ENCODE results near the gene COMMD7. TPM values are rescaled to one million over a fixed set of nuclear protein-coding genes. Genes with fewer than 3 reads are reported as not detected.
A peak's percentile ranks its signal among the peaks of the same experiment; 100 is the strongest.
"Not testable (repeated sequence)": the region's sequence is repeated elsewhere in the genome, so short reads cannot be mapped to it uniquely, and the experiment has no call there.

COMMD7 gene
- total RNA-seq, 2 experiments from 2014 or later, result 33.8 to 36.6 TPM

DNA sequence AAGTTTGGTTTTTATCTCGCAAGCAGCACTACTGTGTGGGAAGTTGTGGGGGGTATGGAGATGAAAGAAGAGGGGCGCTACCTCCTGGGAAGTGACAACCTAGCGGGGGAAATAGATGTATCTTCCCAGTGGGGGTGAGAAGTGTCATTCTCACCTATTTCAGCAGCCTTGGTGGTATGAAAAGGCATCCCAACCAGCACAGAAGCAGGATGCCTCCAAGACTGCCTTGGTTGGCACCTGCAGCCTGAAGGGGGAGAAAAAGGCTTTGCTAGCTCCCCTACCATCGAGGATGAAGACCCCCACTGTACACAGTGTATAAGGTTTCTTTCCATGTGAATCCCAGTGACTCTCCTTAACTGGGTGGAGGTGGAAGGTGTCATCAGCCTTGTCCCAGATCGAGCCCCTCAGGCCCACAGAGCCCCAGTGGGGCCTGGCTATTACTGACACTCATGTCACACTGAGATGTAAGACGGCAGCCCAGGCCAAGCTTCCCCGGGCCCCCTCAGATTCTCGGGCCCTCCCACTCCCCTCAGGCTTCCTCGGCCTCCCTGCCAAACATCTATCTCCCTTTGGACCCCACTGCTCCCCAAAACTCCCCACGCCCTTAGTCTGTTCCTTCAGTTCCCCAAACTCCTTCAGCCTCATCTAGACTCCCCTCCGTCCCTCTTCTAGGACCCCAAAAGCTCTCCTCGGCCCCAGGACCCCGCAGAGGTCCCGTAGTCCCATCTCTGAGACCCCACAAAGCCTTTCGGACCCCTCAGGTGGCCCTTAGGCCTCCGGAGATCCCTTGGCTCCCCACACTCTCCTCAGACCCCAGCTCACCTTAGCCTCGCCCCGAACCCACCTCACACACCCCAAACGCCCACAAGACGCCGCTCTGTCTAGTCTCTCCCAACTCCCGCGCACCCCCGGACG, 688 bp downstream of the COMMD7 start:
- intact Hi-C loops (cut with micrococcal nuclease), result loop anchor here (2.0 to 5.0 kb wide), 6 partner anchors 36 to 1560 kb away; partner anchors contain the start of gene AHCY
- Mint-ChIP-seq H3K4me1 (ENCODE audit: low read depth) (peaks cover 40% of the 10 kb centered on the region), H3K36me3 (ENCODE audit: low read depth) (peaks cover 4% of the 10 kb centered on the region), H3K4me3 (peak overlapping the region; percentile 94), H3K27ac (peak overlapping the region; percentile 92), H3K9me3 (no peaks in the 10 kb centered on the region), H3K27me3 (ENCODE audit: low read depth) (no peaks in the 10 kb centered on the region)
- CTCF ChIA-PET, result interaction anchor here (0.6 to 3.2 kb wide), 12 partner anchors 12 to 444 kb away, joined by 3 to 20 read pairs (median 4); partner anchors contain the start of gene C20orf203
- DNase-seq, result peak; percentile 42

GRCh38 chr20:32741151-32741550, 2.1 kb downstream of the COMMD7 start:
- Mint-ChIP-seq H3K9me3 (no peaks in the 10 kb centered on the region), H3K27ac (no peak overlapping the region), H3K4me1 (ENCODE audit: low read depth) (peaks cover 52% of the 10 kb centered on the region), H3K27me3 (ENCODE audit: low read depth) (no peaks in the 10 kb centered on the region), H3K36me3 (ENCODE audit: low read depth) (peaks cover 4% of the 10 kb centered on the region), H3K4me3 (no peak overlapping the region)
- DNase-seq, result no peak
- CTCF ChIA-PET, result interaction anchor here (1.2 to 1.7 kb wide), 2 partner anchors 37 to 68 kb away, joined by 7 read pairs; partner anchors contain the start of gene C20orf203
- intact Hi-C loops (cut with micrococcal nuclease), result loop anchor here (5.0 kb wide), 4 partner anchors 81 to 1561 kb away; partner anchors contain the start of gene AHCY

GRCh38 chr20:32737371-32738223, 5.7 kb downstream of the COMMD7 start:
- CTCF ChIA-PET, result interaction anchor here (0.6 to 4.2 kb wide), 4 partner anchors 38 to 87 kb away, joined by 3 to 32 read pairs (median 14); partner anchors contain the start of gene C20orf203
- H3K9me3 Mint-ChIP-seq, result no peaks in the 10 kb centered on the region
- peak; percentile 62 for DNase-seq
- no peaks in the 10 kb centered on the region for H3K36me3 Mint-ChIP-seq (ENCODE audit: low read depth)
- H3K27ac Mint-ChIP-seq, result peak overlapping the region; percentile 79
- intact Hi-C loops (cut with micrococcal nuclease), result no loop called here
- peak overlapping the region; percentile 9 for H3K4me3 Mint-ChIP-seq
- H3K27me3 Mint-ChIP-seq (ENCODE audit: low read depth), result no peaks in the 10 kb centered on the region
- H3K4me1 Mint-ChIP-seq (ENCODE audit: low read depth), result peaks cover 44% of the 10 kb centered on the region

- H3K4me1 Mint-ChIP-seq (ENCODE audit: low read depth), result peaks cover 24% of the 10 kb centered on the region
- peaks cover 4% of the 10 kb centered on the region for H3K36me3 Mint-ChIP-seq (ENCODE audit: low read depth)
- intact Hi-C loops (cut with micrococcal nuclease), result no loop called here
- H3K27me3 Mint-ChIP-seq (ENCODE audit: low read depth), result no peaks in the 10 kb centered on the region
- peak; percentile 17 for DNase-seq
- CTCF ChIA-PET, result interaction anchor here (2.1 to 2.5 kb wide), 2 partner anchors 46 to 58 kb away, joined by 8 to 14 read pairs; partner anchors contain the start of gene C20orf203
- H3K9me3 Mint-ChIP-seq, result no peaks in the 10 kb centered on the region
- H3K4me3 Mint-ChIP-seq, result no peak overlapping the region
- no peak overlapping the region for H3K27ac Mint-ChIP-seq
Observed at GRCh38 chr20:32731882-32732266, 11.4 kb downstream of the COMMD7 start.

DNA sequence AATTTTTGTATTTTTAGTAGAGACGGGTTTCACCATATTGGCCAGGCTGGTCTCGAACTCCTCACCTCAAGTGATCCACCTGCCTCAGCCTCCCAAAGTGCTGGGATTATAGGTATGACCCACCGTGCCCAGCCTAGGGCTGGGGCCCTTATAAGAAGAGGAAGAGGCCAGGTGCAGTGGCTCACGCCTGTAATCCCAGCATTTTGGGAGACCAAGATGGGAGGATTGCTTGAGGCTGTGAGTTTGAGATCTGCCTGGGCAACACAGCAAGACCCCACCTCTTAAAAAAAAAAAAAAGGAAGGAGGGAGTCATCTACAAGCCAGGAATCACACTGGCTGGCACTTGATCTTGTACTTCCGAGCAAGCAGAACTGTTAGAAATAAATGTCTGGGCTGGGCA, 13.9 kb downstream of the COMMD7 start:
- H3K4me3 Mint-ChIP-seq; CTCF ChIA-PET; DNase-seq; H3K27ac Mint-ChIP-seq; H3K9me3 Mint-ChIP-seq; intact Hi-C loops (cut with micrococcal nuclease); H3K27me3 Mint-ChIP-seq (ENCODE audit: low read depth): not testable (repeated sequence)
- Mint-ChIP-seq H3K36me3 (ENCODE audit: low read depth) (peaks cover 12% of the 10 kb centered on the region), H3K4me1 (ENCODE audit: low read depth) (peaks cover 12% of the 10 kb centered on the region)

GRCh38 chr20:32728435-32728834, 14.8 kb downstream of the COMMD7 start:
- H3K9me3 Mint-ChIP-seq; DNase-seq; H3K27me3 Mint-ChIP-seq (ENCODE audit: low read depth); H3K4me3 Mint-ChIP-seq; intact Hi-C loops (cut with micrococcal nuclease); H3K27ac Mint-ChIP-seq: not testable (repeated sequence)
- Mint-ChIP-seq H3K4me1 (ENCODE audit: low read depth) (peaks cover 12% of the 10 kb centered on the region), H3K36me3 (ENCODE audit: low read depth) (peaks cover 12% of the 10 kb centered on the region)
- CTCF ChIA-PET, result interaction anchor here (0.7 kb wide), 1 partner anchor 206 kb away, joined by 4 read pairs; no protein-coding TSS in a partner anchor

- peaks cover 12% of the 10 kb centered on the region for H3K4me1 Mint-ChIP-seq (ENCODE audit: low read depth)
- intact Hi-C loops (cut with micrococcal nuclease), result no loop called here
- no peak overlapping the region for H3K4me3 Mint-ChIP-seq
- H3K27ac Mint-ChIP-seq, result no peak overlapping the region
- no peaks in the 10 kb centered on the region for H3K9me3 Mint-ChIP-seq
- no peak for DNase-seq
- H3K36me3 Mint-ChIP-seq (ENCODE audit: low read depth), result peaks cover 12% of the 10 kb centered on the region
- CTCF ChIA-PET, result no interaction called here
- H3K27me3 Mint-ChIP-seq (ENCODE audit: low read depth), result no peaks in the 10 kb centered on the region
Observed at GRCh38 chr20:32727683-32728082, 15.6 kb downstream of the COMMD7 start.

GRCh38 chr20:32718749-32719348, 24.4 kb downstream of the COMMD7 start:
- Mint-ChIP-seq H3K27ac (no peak overlapping the region), H3K4me1 (ENCODE audit: low read depth) (no peaks in the 10 kb centered on the region), H3K27me3 (ENCODE audit: low read depth) (no peaks in the 10 kb centered on the region), H3K36me3 (ENCODE audit: low read depth) (peaks cover 6% of the 10 kb centered on the region), H3K4me3 (no peak overlapping the region), H3K9me3 (no peaks in the 10 kb centered on the region)
- DNase-seq, result no peak
- intact Hi-C loops (cut with micrococcal nuclease), result no loop called here
- CTCF ChIA-PET, result interaction anchor here (0.7 kb wide), 1 partner anchor 85 kb away, joined by 4 read pairs; no protein-coding TSS in a partner anchor

DNA sequence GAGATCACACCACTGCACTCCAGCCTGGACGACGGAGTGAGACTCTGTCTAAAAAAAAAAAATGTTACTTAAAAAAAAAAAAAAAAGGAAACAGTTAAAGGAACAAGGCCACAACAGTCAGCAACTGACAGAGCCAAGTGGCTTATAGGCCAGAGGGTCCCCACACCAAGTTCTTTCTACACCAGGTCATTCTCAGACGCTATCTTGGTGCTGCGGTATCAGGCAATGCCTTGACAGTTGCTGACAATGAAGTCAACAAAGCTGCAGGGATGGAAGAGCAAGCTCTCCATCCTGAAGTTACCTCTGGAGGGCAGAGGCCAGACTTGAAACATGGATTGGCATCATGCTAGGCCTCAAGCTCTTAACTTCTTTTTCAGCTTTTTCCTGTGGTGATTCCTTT, 31.9 kb downstream of the COMMD7 start:
- no peak for DNase-seq
- Mint-ChIP-seq H3K36me3 (ENCODE audit: low read depth) (peaks cover 12% of the 10 kb centered on the region), H3K4me3 (no peak overlapping the region), H3K4me1 (ENCODE audit: low read depth) (peaks cover 7% of the 10 kb centered on the region), H3K27me3 (ENCODE audit: low read depth) (no peaks in the 10 kb centered on the region), H3K27ac (no peak overlapping the region), H3K9me3 (no peaks in the 10 kb centered on the region)
- intact Hi-C loops (cut with micrococcal nuclease), result no loop called here
- CTCF ChIA-PET, result interaction anchor here (0.6 to 0.7 kb wide), 2 partner anchors 272 to 679 kb away, joined by 3 to 4 read pairs; no protein-coding TSS in a partner anchor

- Mint-ChIP-seq H3K4me3 (no peak overlapping the region), H3K27me3 (ENCODE audit: low read depth) (no peaks in the 10 kb centered on the region), H3K36me3 (ENCODE audit: low read depth) (peaks cover 12% of the 10 kb centered on the region), H3K9me3 (no peaks in the 10 kb centered on the region), H3K27ac (no peak overlapping the region), H3K4me1 (ENCODE audit: low read depth) (peaks cover 7% of the 10 kb centered on the region)
- no peak for DNase-seq
- CTCF ChIA-PET, result interaction anchor here (0.6 to 1.5 kb wide), 2 partner anchors 37 to 68 kb away, joined by 3 to 6 read pairs; no protein-coding TSS in a partner anchor
- intact Hi-C loops (cut with micrococcal nuclease), result no loop called here
Observed at GRCh38 chr20:32709632-32710121, 33.6 kb downstream of the COMMD7 start.

DNA sequence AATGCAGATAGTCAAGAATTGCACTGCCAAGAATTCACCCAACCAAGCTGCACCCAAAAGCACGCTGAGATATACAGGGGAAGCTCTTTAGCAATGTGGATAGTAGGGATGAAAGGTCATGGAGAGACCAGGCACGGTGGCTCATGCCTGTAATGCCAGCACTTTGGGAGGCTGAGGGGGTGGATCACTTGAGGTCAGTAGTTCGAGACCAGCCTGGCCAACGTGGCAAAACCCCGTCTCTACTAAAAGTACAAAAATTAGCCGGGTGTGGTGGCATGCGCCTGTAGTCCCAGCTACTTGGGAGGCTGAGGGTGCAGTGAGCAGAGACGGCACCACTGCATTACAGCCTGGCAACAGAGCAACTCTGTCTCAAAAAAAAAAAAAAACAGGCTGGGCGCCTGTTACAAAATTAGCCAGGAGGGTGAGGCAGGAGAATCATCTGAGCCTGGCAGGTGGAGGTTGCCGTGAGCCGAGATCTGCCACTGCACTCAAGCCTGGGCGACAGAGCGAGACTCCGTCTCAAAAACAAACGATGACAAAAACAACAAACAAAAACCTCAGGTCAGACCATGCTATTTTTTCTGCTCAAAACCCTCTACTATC, 34.1 kb downstream of the COMMD7 start:
- H3K4me1 Mint-ChIP-seq (ENCODE audit: low read depth); DNase-seq; intact Hi-C loops (cut with micrococcal nuclease); H3K4me3 Mint-ChIP-seq; H3K9me3 Mint-ChIP-seq; H3K27me3 Mint-ChIP-seq (ENCODE audit: low read depth); H3K27ac Mint-ChIP-seq: not testable (repeated sequence)
- peaks cover 12% of the 10 kb centered on the region for H3K36me3 Mint-ChIP-seq (ENCODE audit: low read depth)
- CTCF ChIA-PET, result interaction anchor here (0.6 to 1.5 kb wide), 4 partner anchors 37 to 69 kb away, joined by 3 to 6 read pairs (median 3); no protein-coding TSS in a partner anchor

Data from activated naive CD4-positive, alpha-beta T cell treated with anti-CD3 and anti-CD28 coated beads for 36 hours (primary cell).